Uterus (tissue), 4 donors: ENCODE data around the gene FIBP. TPM values are rescaled to one million over a fixed set of nuclear protein-coding genes. Genes with fewer than 3 reads are reported as not detected.

Experiments
- DNase-seq, 2 donors: peaks; one replicate each; pipeline ENCODE4 v3.0.0-alpha.2; 2019 to 2020
- H3K27ac ChIP-seq, 2 donors: fragments of 200-600 bp; sonication (generic); 1 replicate in 1 of 2; 2 replicates in 1 of 2; pipeline ENCODE4 v1.5.1; 2016 to 2018
- H3K27me3 ChIP-seq, 2 donors: fragments of 200-600 bp; sonication (generic); one replicate each; pipeline ENCODE4 v1.5.1; 2018 to 2019; ENCODE audit warnings: control low read depth in 1 of 2
- H3K36me3 ChIP-seq, 2 donors: fragments of 200-600 bp; sonication (generic); one replicate each; pipeline ENCODE4 v1.5.1; 2019; ENCODE audit warnings: control low read depth in 1 of 2
- H3K4me1 ChIP-seq, 2 donors: fragments of 200-600 bp; sonication (generic); one replicate each; pipeline ENCODE4 v1.5.1; 2018 to 2019; ENCODE audit warnings: control low read depth in 1 of 2
- H3K4me3 ChIP-seq, 2 donors: fragments of 200-600 bp; sonication (generic); 1 replicate in 1 of 2; 2 replicates in 1 of 2; pipeline ENCODE4 v1.5.1; 2018 to 2019; ENCODE audit warnings: mild to moderate bottlenecking in 1 of 2
- H3K9me3 ChIP-seq, 2 donors: fragments of 200-600 bp; sonication (generic); one replicate each; pipeline ENCODE4 v1.5.1; 2019; ENCODE audit warnings: control low read depth in 1 of 2
- CTCF ChIP-seq, 4 experiments: fragments of 200-600 bp in 2 of 4; fragments of 450-650 bp in 2 of 4; sonication (generic) in 2 of 4; IDR thresholded peaks; one replicate each; pipeline ENCODE4 v1.5.1; 2016 to 2019; ENCODE audit warnings: antibody characterized with exemption in 4 of 4, mild to moderate bottlenecking in 2 of 4, moderate library complexity in 1 of 4
- POLR2A ChIP-seq, 2 donors: fragments of 450-650 bp; IDR thresholded peaks; one replicate each; pipeline ENCODE4 v1.6.1; 2016; ENCODE audit warnings: antibody characterized with exemption in 2 of 2, mild to moderate bottlenecking in 1 of 2, moderate library complexity in 1 of 2
- intact Hi-C: fragments of 100-400 bp; cut with DNase I; formaldehyde crosslinking; loops from one replicate; pipeline ENCODE4 v1.15.1; 2023; ENCODE audit warnings: low total_unique reads
- total RNA-seq, 4 donors: library from RNA; depleted of rRNA in 3 of 4; stranded (reverse); fragments of >200 nt in 3 of 4; gene quantifications; one replicate each; pipeline versions ENCODE4 v1.1.0 to v1.2.4, GENCODE V29; 2014 to 2023
- donor health status: DM: yes; HTN: yes; CAD: no.

Gene FIBP
- total RNA-seq, 4 donors from 2014 or later: 39.7 to 239 (median 52.2) TPM

- Histone ChIP-seq H3K27me3 (no peaks in the 10 kb centered on the region), H3K4me3 (no peak overlapping the region), H3K4me1 (peaks cover 0 to 6% of the 10 kb centered on the region in 2 donors), H3K36me3 (no peaks in the 10 kb centered on the region), H3K9me3 (no peaks in the 10 kb centered on the region), H3K27ac (no peak overlapping the region)
- no peak for DNase-seq
- intact Hi-C loops: no loop called here
- TF ChIP-seq POLR2A (IDR thresholded peaks at IDR 0.05): no peak
- TF ChIP-seq CTCF (IDR thresholded peaks at IDR 0.05): no peak
Measured at GRCh38 chr11:65854852-65855837, 33.1 kb downstream of the FIBP start.

GRCh38 chr11:65854161-65854592, 34.1 kb downstream of the FIBP start:
- no peak overlapping the region for H3K4me3 ChIP-seq
- TF ChIP-seq POLR2A (IDR thresholded peaks at IDR 0.05) (no peak), CTCF (IDR thresholded peaks at IDR 0.05) (no peak)
- intact Hi-C loops: no loop called here
- H3K27ac ChIP-seq: no peak overlapping the region
- no peaks in the 10 kb centered on the region for H3K36me3 ChIP-seq
- H3K27me3 ChIP-seq: no peaks in the 10 kb centered on the region
- peaks cover 0 to 6% of the 10 kb centered on the region in 2 donors for H3K4me1 ChIP-seq
- no peaks in the 10 kb centered on the region for H3K9me3 ChIP-seq
- no peak for DNase-seq

GRCh38 chr11:65853246-65853979, 34.9 kb downstream of the FIBP start:
- Histone ChIP-seq H3K36me3 (no peaks in the 10 kb centered on the region), H3K4me1 (peaks cover 0 to 6% of the 10 kb centered on the region in 2 donors), H3K27me3 (no peaks in the 10 kb centered on the region), H3K9me3 (no peaks in the 10 kb centered on the region), H3K27ac (no peak overlapping the region), H3K4me3 (no peak overlapping the region)
- TF ChIP-seq POLR2A (IDR thresholded peaks at IDR 0.05) (no peak), CTCF (IDR thresholded peaks at IDR 0.05) (no peak)
- intact Hi-C loops: no loop called here
- no peak for DNase-seq

GRCh38 chr11:65852508-65853245, 35.6 kb downstream of the FIBP start:
- no peak overlapping the region for H3K27ac ChIP-seq
- DNase-seq: no peak
- H3K4me1 ChIP-seq: peaks cover 0 to 6% of the 10 kb centered on the region in 2 donors
- H3K36me3 ChIP-seq: no peaks in the 10 kb centered on the region
- no peaks in the 10 kb centered on the region for H3K27me3 ChIP-seq
- TF ChIP-seq POLR2A (IDR thresholded peaks at IDR 0.05) (no peak), CTCF (IDR thresholded peaks at IDR 0.05) (no peak)
- no peaks in the 10 kb centered on the region for H3K9me3 ChIP-seq
- H3K4me3 ChIP-seq: no peak overlapping the region
- intact Hi-C loops: no loop called here
